ENCODE results near the gene CNGA4.

CNGA4 gene

DNA sequence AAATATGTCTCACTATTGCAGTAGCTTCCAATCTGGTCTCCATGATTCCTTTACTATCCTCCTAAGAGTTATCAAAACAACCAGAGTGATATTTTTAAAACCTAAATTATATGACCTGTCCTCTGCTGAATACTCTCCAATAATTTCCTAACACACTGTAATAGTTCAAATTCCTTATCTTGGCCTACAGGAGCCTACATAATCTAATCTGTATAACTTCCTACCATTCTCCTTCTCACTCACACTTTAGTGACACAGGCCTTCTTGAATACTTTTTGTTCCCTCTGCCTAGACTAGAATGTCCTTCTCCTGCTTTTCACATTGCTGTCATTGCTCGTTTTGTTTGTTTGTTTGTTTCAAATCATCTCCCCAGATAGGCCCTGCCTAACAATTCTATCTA is 13.9 kb upstream of the CNGA4 start:
- Histone ChIP-seq H3K9me3 (ENCODE audit: low read length) (no peaks in the 10 kb centered on the region), H3K27me3 (ENCODE audit: insufficient read depth, low read length) (no peaks in the 10 kb centered on the region), H3K9ac (ENCODE audit: low read length) (no peak overlapping the region), H3K4me1 (ENCODE audit: insufficient read depth, low read length, severe bottlenecking) (peaks cover 2% of the 10 kb centered on the region), H2AFZ (ENCODE audit: low read length) (no peak overlapping the region), H3K79me2 (ENCODE audit: insufficient read depth, low read length) (peaks cover 6% of the 10 kb centered on the region; the same call in 1 of the 2 replicates), H3K36me3 (ENCODE audit: insufficient read depth, low read length) (peaks cover 30% of the 10 kb centered on the region), H3K4me3 (ENCODE audit: low read depth, low read length, poor library complexity, severe bottlenecking) (no peak overlapping the region), H4K20me1 (ENCODE audit: insufficient read depth, low read length) (no peaks in the 10 kb centered on the region), H3K4me2 (ENCODE audit: low read length) (no peak overlapping the region), H3K27ac (ENCODE audit: low read depth, low read length, poor library complexity, severe bottlenecking) (no peak overlapping the region), H3K9me2 (ENCODE audit: low read depth, low read length) (no peaks in the 10 kb centered on the region), H3F3A (ENCODE audit: insufficient read depth, low read length) (no peaks in the 10 kb centered on the region)
- TF ChIP-seq EZH2 (IDR thresholded peaks at IDR 0.05; ENCODE audit: borderline replicate concordance, low read length): no peak
- TF ChIP-seq, protein P1, sequence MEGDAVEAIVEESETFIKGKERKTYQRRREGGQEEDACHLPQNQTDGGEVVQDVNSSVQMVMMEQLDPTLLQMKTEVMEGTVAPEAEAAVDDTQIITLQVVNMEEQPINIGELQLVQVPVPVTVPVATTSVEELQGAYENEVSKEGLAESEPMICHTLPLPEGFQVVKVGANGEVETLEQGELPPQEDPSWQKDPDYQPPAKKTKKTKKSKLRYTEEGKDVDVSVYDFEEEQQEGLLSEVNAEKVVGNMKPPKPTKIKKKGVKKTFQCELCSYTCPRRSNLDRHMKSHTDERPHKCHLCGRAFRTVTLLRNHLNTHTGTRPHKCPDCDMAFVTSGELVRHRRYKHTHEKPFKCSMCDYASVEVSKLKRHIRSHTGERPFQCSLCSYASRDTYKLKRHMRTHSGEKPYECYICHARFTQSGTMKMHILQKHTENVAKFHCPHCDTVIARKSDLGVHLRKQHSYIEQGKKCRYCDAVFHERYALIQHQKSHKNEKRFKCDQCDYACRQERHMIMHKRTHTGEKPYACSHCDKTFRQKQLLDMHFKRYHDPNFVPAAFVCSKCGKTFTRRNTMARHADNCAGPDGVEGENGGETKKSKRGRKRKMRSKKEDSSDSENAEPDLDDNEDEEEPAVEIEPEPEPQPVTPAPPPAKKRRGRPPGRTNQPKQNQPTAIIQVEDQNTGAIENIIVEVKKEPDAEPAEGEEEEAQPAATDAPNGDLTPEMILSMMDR (IDR thresholded peaks at IDR 0.05; ENCODE audit: low read length): no peak

DNA sequence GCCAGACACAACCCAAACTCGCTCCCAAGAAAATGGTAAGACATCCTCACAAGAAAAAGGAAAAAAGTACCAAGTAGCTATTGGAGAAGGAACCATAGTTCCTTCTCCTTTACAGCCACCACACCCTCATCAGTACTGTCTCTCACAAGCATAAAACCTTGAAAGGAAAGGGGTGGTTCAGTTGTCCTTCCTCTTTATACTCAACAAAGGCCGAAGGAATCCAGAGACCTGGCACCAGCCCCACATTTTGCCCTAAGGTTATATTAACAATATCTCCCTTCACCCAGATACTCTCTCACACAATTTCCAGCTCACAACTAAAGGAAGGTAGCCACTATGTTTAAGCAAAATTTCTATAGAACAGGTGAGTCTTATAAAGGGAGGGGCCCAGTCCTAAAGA is 13.0 kb upstream of the CNGA4 start:
- no peak overlapping the region for H3K4me3 ChIP-seq (ENCODE audit: low read depth, low read length, poor library complexity, severe bottlenecking)
- H2AFZ ChIP-seq (ENCODE audit: low read length): no peak overlapping the region
- no peak for TF ChIP-seq EZH2 (IDR thresholded peaks at IDR 0.05; ENCODE audit: borderline replicate concordance, low read length)
- TF ChIP-seq, protein P1 (IDR thresholded peaks at IDR 0.05; ENCODE audit: low read length): no peak

DNA sequence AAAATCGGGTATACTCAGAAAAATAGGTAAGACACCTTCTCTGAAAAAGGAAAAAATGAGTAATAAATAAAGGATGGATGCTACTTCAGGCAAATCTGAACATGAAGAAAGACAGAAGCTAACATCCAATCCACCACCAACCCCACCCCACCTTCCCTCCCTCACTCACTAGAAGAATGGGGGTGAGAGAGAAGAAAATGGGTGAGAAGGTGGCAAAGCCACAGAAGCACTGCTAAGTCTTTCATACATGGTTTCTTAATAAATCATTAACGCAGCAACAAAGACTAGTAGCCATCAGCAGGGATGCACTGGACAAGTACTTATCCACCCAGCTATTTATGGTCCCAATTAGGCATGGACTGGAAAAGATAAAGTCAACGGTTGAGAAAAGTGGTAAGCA is 10.4 kb upstream of the CNGA4 start:
- Histone ChIP-seq H3K79me2 (ENCODE audit: insufficient read depth, low read length) (peaks cover 16% of the 10 kb centered on the region), H3K4me2 (ENCODE audit: low read length) (no peak overlapping the region), H2AFZ (ENCODE audit: low read length) (no peak overlapping the region), H3K9me3 (ENCODE audit: low read length) (no peaks in the 10 kb centered on the region), H3F3A (ENCODE audit: insufficient read depth, low read length) (no peaks in the 10 kb centered on the region), H3K27ac (ENCODE audit: low read depth, low read length, poor library complexity, severe bottlenecking) (no peak overlapping the region), H3K4me3 (ENCODE audit: low read depth, low read length, poor library complexity, severe bottlenecking) (no peak overlapping the region), H3K9ac (ENCODE audit: low read length) (no peak overlapping the region), H4K20me1 (ENCODE audit: insufficient read depth, low read length) (no peaks in the 10 kb centered on the region), H3K27me3 (ENCODE audit: insufficient read depth, low read length) (no peaks in the 10 kb centered on the region), H3K9me2 (ENCODE audit: low read depth, low read length) (no peaks in the 10 kb centered on the region), H3K36me3 (ENCODE audit: insufficient read depth, low read length) (peaks cover 8% of the 10 kb centered on the region; the same call in 1 of the 2 replicates), H3K4me1 (ENCODE audit: insufficient read depth, low read length, severe bottlenecking) (peaks cover 20% of the 10 kb centered on the region)
- no peak for TF ChIP-seq EZH2 (IDR thresholded peaks at IDR 0.05; ENCODE audit: borderline replicate concordance, low read length)
- TF ChIP-seq, protein P1 (IDR thresholded peaks at IDR 0.05; ENCODE audit: low read length): no peak

More for the DNA sequence above, 13.0 kb upstream of the CNGA4 start:
- Histone ChIP-seq H3K79me2 (ENCODE audit: insufficient read depth, low read length) (peaks cover 6% of the 10 kb centered on the region; the same call in 1 of the 2 replicates), H3F3A (ENCODE audit: insufficient read depth, low read length) (no peaks in the 10 kb centered on the region), H3K4me1 (ENCODE audit: insufficient read depth, low read length, severe bottlenecking) (peaks cover 11% of the 10 kb centered on the region), H4K20me1 (ENCODE audit: insufficient read depth, low read length) (no peaks in the 10 kb centered on the region), H3K27ac (ENCODE audit: low read depth, low read length, poor library complexity, severe bottlenecking) (no peak overlapping the region), H3K4me2 (ENCODE audit: low read length) (no peak overlapping the region), H3K27me3 (ENCODE audit: insufficient read depth, low read length) (no peaks in the 10 kb centered on the region), H3K36me3 (ENCODE audit: insufficient read depth, low read length) (peaks cover 29% of the 10 kb centered on the region), H3K9ac (ENCODE audit: low read length) (no peak overlapping the region), H3K9me3 (ENCODE audit: low read length) (no peaks in the 10 kb centered on the region), H3K9me2 (ENCODE audit: low read depth, low read length) (no peaks in the 10 kb centered on the region)

Data from OCI-LY1 (cell line).